IMR-90 (cell line): ENCODE results near the gene PLVAP. TPM values are rescaled to one million over a fixed set of nuclear protein-coding genes. Genes with fewer than 3 reads are reported as not detected.

Source experiments
- ATAC-seq: fragments of 200-7000 bp; cut with Tn5 transposase; 2 replicates; pipeline ENCODE4 v1.9.1; 2020; ENCODE audit warnings: low read depth, mild to moderate bottlenecking, moderate library complexity
- BruUV-seq: library from RNA; stranded (reverse); fragments of 400-500 nt; replicated peaks from 2 replicates; lab custom pipeline; 2021; lab: Mats Ljungman, UMichigan
- CTCF ChIA-PET: fragments of 300-600 bp; formaldehyde crosslinking; extraction: SDS; loops from one replicate; lab custom pipeline; 2021; ENCODE audit warnings: antibody characterized with exemption; lab: Yijun Ruan, JAX
- POLR2A ChIA-PET: fragments of 300-600 bp; sonication (Branson Sonifier 250); formaldehyde crosslinking; loops from one replicate; lab custom pipeline; 2022; ENCODE audit warnings: antibody characterized with exemption; ENCODE audit not compliant: unreplicated experiment; lab: Charles Lee
- DNase-seq: peaks from one replicate; pipeline ENCODE4 v3.0.0; 2013
- H2AFZ ChIP-seq: replicated peaks from 2 replicates; pipeline ENCODE3; 2013; ENCODE audit warnings: low read length, mild to moderate bottlenecking; ENCODE audit not compliant: poor library complexity
- H2AK5ac ChIP-seq: 2 replicates; pipeline ENCODE4 v1.6.1; 2013; ENCODE audit warnings: low read depth, low read length, inconsistent platforms
- H2AK9ac ChIP-seq: replicated peaks from 2 replicates; pipeline ENCODE3; 2013; ENCODE audit warnings: mild to moderate bottlenecking, low read depth, low read length, moderate library complexity; ENCODE audit not compliant: poor library complexity
- H2BK120ac ChIP-seq: 2 replicates; pipeline ENCODE4 v1.6.1; 2013; ENCODE audit warnings: low read depth, low read length, inconsistent platforms
- H2BK15ac ChIP-seq: 3 replicates; pipeline ENCODE4 v1.6.1; 2013; ENCODE audit warnings: low read depth, low read length, inconsistent platforms
- H2BK20ac ChIP-seq: 2 replicates; pipeline ENCODE4 v1.6.1; 2013; ENCODE audit warnings: low read depth, mild to moderate bottlenecking, inconsistent platforms, low read length, moderate library complexity
- H2BK5ac ChIP-seq: 2 replicates; pipeline ENCODE4 v1.6.1; 2013; ENCODE audit warnings: mild to moderate bottlenecking, low read depth, low read length, inconsistent platforms; ENCODE audit not compliant: poor library complexity, severe bottlenecking
- H3K14ac ChIP-seq: replicated peaks from 2 replicates; pipeline ENCODE4 v1.6.1; 2013; ENCODE audit warnings: low read depth, low read length, inconsistent platforms
- H3K18ac ChIP-seq: 2 replicates; pipeline ENCODE4 v1.6.1; 2013; ENCODE audit warnings: low read depth, low read length, control low read depth
- H3K23ac ChIP-seq: 2 replicates; pipeline ENCODE4 v1.6.1; 2013; ENCODE audit warnings: low read depth, low read length, inconsistent platforms
- H3K27ac ChIP-seq: 2 replicates; pipeline ENCODE4 v1.5.1; 2013; ENCODE audit warnings: mild to moderate bottlenecking, control low read depth, low read length; ENCODE audit not compliant: insufficient read depth
- H3K27me3 ChIP-seq: 2 replicates; pipeline ENCODE4 v1.6.1; 2013; ENCODE audit warnings: low read length; ENCODE audit not compliant: control insufficient read depth, insufficient read depth
- H3K36me3 ChIP-seq: 2 replicates; pipeline ENCODE4 v1.6.1; 2013; ENCODE audit warnings: low read length, mixed read lengths; ENCODE audit not compliant: control insufficient read depth, insufficient read depth
- H3K4ac ChIP-seq: 2 replicates; pipeline ENCODE4 v1.6.1; 2013; ENCODE audit warnings: low read depth, low read length, inconsistent platforms
- H3K4me1 ChIP-seq: 2 replicates; pipeline ENCODE4 v1.6.1; 2013; ENCODE audit warnings: low read length, mixed read lengths; ENCODE audit not compliant: control insufficient read depth, insufficient read depth
- H3K4me2 ChIP-seq: 2 replicates; pipeline ENCODE4 v1.6.1; 2013; ENCODE audit warnings: low read depth, mild to moderate bottlenecking, control low read depth, low read length, moderate library complexity
- H3K4me3 ChIP-seq: 2 replicates; pipeline ENCODE4 v1.5.1; 2013; ENCODE audit warnings: low read depth, mild to moderate bottlenecking, control low read depth, low read length, moderate library complexity; ENCODE audit not compliant: insufficient read depth
- H3K56ac ChIP-seq: 2 replicates; pipeline ENCODE4 v1.6.1; 2013; ENCODE audit warnings: low read length, inconsistent platforms; ENCODE audit not compliant: insufficient read depth; ENCODE audit errors: extremely low read depth
- H3K79me1 ChIP-seq, 2 experiments: 2 replicates each; pipeline ENCODE4 v1.6.1; 2013; ENCODE audit warnings: low read length in 2 of 2, inconsistent platforms in 1 of 2, low read depth in 1 of 2
- H3K9ac ChIP-seq: 2 replicates; pipeline ENCODE4 v1.6.1; 2013; ENCODE audit warnings: low read depth, low read length, control low read depth
- H3K9me1 ChIP-seq: 2 replicates; pipeline ENCODE4 v1.6.1; 2013; ENCODE audit warnings: low read length, inconsistent platforms; ENCODE audit not compliant: insufficient read depth
- H3K9me3 ChIP-seq: 2 replicates; pipeline ENCODE4 v1.6.1; 2013; ENCODE audit warnings: low read length; ENCODE audit not compliant: control insufficient read depth, insufficient read depth
- H4K20me1 ChIP-seq: 2 replicates; pipeline ENCODE4 v1.6.1; 2013; ENCODE audit warnings: low read length, inconsistent platforms; ENCODE audit not compliant: insufficient read depth
- H4K5ac ChIP-seq: 2 replicates; pipeline ENCODE4 v1.6.1; 2013; ENCODE audit warnings: mild to moderate bottlenecking, low read depth, low read length, control low read depth
- H4K8ac ChIP-seq, 2 experiments: 2 replicates each; pipeline ENCODE4 v1.6.1; 2013; ENCODE audit warnings: low read depth in 2 of 2, low read length in 2 of 2, control low read depth in 1 of 2, inconsistent platforms in 1 of 2
- H4K91ac ChIP-seq: 2 replicates; pipeline ENCODE4 v1.6.1; 2013; ENCODE audit warnings: low read depth, low read length, inconsistent platforms; ENCODE audit not compliant: insufficient read depth
- BHLHE40 ChIP-seq: fragments of 150-350 bp; IDR thresholded peaks from 2 replicates; pipeline ENCODE4 v1.6.1; 2016; ENCODE audit warnings: mild to moderate bottlenecking, low read depth, low read length
- CEBPB ChIP-seq: IDR thresholded peaks from 2 replicates; pipeline ENCODE4 v1.6.1; 2012; ENCODE audit warnings: low read depth, low read length, improper control_type of control experiment
- CHD1 ChIP-seq: IDR thresholded peaks from 2 replicates; pipeline ENCODE4 v1.6.1; 2012; ENCODE audit warnings: low read depth, low read length, improper control_type of control experiment
- CTCF ChIP-seq: conservative IDR thresholded peaks from 2 replicates; pipeline ENCODE4 v1.5.1; 2012; ENCODE audit warnings: mild to moderate bottlenecking, low read depth, low read length, improper control_type of control experiment
- FOS ChIP-seq: fragments of 150-350 bp; IDR thresholded peaks from 2 replicates; pipeline ENCODE4 v1.6.1; 2016; ENCODE audit warnings: low read depth, low read length
- MAFK ChIP-seq: IDR thresholded peaks from 2 replicates; pipeline ENCODE4 v1.6.1; 2012; ENCODE audit warnings: low read depth, low read length, improper control_type of control experiment
- MAZ ChIP-seq: IDR thresholded peaks from 2 replicates; pipeline ENCODE4 v1.6.1; 2012; ENCODE audit warnings: low read depth, mild to moderate bottlenecking, low read length, improper control_type of control experiment, moderate library complexity, borderline replicate concordance
- MXI1 ChIP-seq: IDR thresholded peaks from 2 replicates; pipeline ENCODE4 v1.6.1; 2012; ENCODE audit warnings: low read depth, mild to moderate bottlenecking, low read length, moderate library complexity, borderline replicate concordance
- NFE2L2 ChIP-seq: fragments of 150-350 bp; IDR thresholded peaks from 2 replicates; pipeline ENCODE4 v1.6.1; 2016; ENCODE audit warnings: low read depth, mild to moderate bottlenecking, low read length
- POLR2A ChIP-seq: IDR thresholded peaks from 2 replicates; pipeline ENCODE4 v1.6.1; 2012; ENCODE audit warnings: mild to moderate bottlenecking, low read depth, low read length
- RAD21 ChIP-seq: IDR thresholded peaks from 2 replicates; pipeline ENCODE4 v1.6.1; 2012; ENCODE audit warnings: low read length, improper control_type of control experiment
- RCOR1 ChIP-seq: IDR thresholded peaks from 2 replicates; pipeline ENCODE4 v1.6.1; 2012; ENCODE audit warnings: mild to moderate bottlenecking, low read length, improper control_type of control experiment; ENCODE audit not compliant: insufficient replicate concordance
- RFX5 ChIP-seq: IDR thresholded peaks from 2 replicates; pipeline ENCODE4 v1.8.0; 2012; ENCODE audit warnings: low read depth, mild to moderate bottlenecking, low read length, moderate library complexity
- SMC3 ChIP-seq: fragments of 150-350 bp; IDR thresholded peaks from 2 replicates; pipeline ENCODE4 v1.6.1; 2016; ENCODE audit warnings: low read depth, mild to moderate bottlenecking, antibody characterized with exemption, low read length, moderate library complexity
- WGBS, 2 experiments: methylation state at CpG; one replicate each; pipeline versions ENCODE4 v1.1.5 to v1.1.7; 2013; ENCODE audit warnings: missing lambda C conversion rate in 2 of 2; ENCODE audit not compliant: insufficient read length in 1 of 2; ENCODE audit errors: extremely low coverage in 2 of 2; 5-methylcytosine and 5-hydroxymethylcytosine counted together
- dilution Hi-C: fragments of 300-500 bp; cut with HindIII; formaldehyde crosslinking; loops from one replicate; pipeline ENCODE4 v1.14.3; 2018; ENCODE audit warnings: low sequenced_read_pairs; ENCODE audit not compliant: unreplicated experiment
- in situ Hi-C: fragments of 300-500 bp; cut with MboI; formaldehyde crosslinking; loops from 3 replicates; pipeline ENCODE4 v1.14.3; 2019; ENCODE audit warnings: low sequenced_read_pairs, inconsistent platforms, mixed read lengths
- intact Hi-C: fragments of 100-400 bp; cut with micrococcal nuclease; formaldehyde crosslinking; loops from 2 replicates; pipeline ENCODE4 v1.10.0; 2022
- polyA plus RNA-seq, 3 experiments: library from polyadenylated mRNA; depleted of rRNA; stranded (reverse); fragments of >200 nt; gene quantifications; 2 replicates each; pipeline ENCODE4 v1.2.3, GENCODE V29; 2012; ENCODE audit warnings: low replicate concordance in 1 of 3
- total RNA-seq: library from RNA; depleted of rRNA; stranded (reverse); fragments of >200 nt; gene quantifications from 2 replicates; pipeline ENCODE4 v1.2.3, GENCODE V29; 2012
- TF ChIP-seq, protein P1 (sequence below): fragments of 150-350 bp; IDR thresholded peaks from 2 replicates; pipeline ENCODE4 v1.6.1; 2016; ENCODE audit warnings: low read depth, mild to moderate bottlenecking, low read length, moderate library complexity, borderline replicate concordance
- TF ChIP-seq, protein P2 (sequence below): fragments of 150-350 bp; IDR thresholded peaks from 2 replicates; pipeline ENCODE4 v1.6.1; 2017; ENCODE audit warnings: mild to moderate bottlenecking, antibody characterized with exemption, low read length, low read depth

Gene PLVAP
- total and polyA plus RNA-seq, 2 of the 4 experiments (the other 2 are of a cell fraction) = not detected

- ChIA-PET CTCF (interaction anchor here (0.7 kb wide), 1 partner anchor 86 kb away, joined by 3 read pairs; no protein-coding TSS in a partner anchor), POLR2A (no interaction called here)
- H3K9me1 ChIP-seq = no peaks in the 10 kb centered on the region
- no peak overlapping the region for H3K56ac ChIP-seq
- H3K9me3 ChIP-seq = peaks cover 4% of the 10 kb centered on the region
- H3K23ac ChIP-seq = no peak overlapping the region
- intact Hi-C loops (no loop called here), dilution Hi-C loops (no loop called here), in situ Hi-C loops (no loop called here)
- ATAC-seq (no peak), DNase-seq (no peak)
- H3K4ac ChIP-seq = no peak overlapping the region
- peaks cover 10% of the 10 kb centered on the region; the same call in 1 of the 2 replicates for H3K27me3 ChIP-seq
- H2BK120ac ChIP-seq = no peak overlapping the region
- no peak overlapping the region for H2BK20ac ChIP-seq
- BruUV-seq = no TSS peak
- no peak overlapping the region for H2AK9ac ChIP-seq
- H3K4me2 ChIP-seq = no peak overlapping the region
- H2AK5ac ChIP-seq = no peak overlapping the region
- no peak overlapping the region for H2BK15ac ChIP-seq
- no peak overlapping the region for H3K4me3 ChIP-seq
- no peak overlapping the region for H4K8ac ChIP-seq
- H2AFZ ChIP-seq = no peak overlapping the region
- TF ChIP-seq BHLHE40 (no peak), MAFK (no peak), RAD21 (no peak), CHD1 (no peak), MAZ (no peak), CEBPB (no peak), CTCF (no peak), POLR2A (no peak), RCOR1 (no peak), RFX5 (no peak), NFE2L2 (no peak), MXI1 (no peak), SMC3 (no peak), FOS (no peak)
- TF ChIP-seq, protein P1, sequence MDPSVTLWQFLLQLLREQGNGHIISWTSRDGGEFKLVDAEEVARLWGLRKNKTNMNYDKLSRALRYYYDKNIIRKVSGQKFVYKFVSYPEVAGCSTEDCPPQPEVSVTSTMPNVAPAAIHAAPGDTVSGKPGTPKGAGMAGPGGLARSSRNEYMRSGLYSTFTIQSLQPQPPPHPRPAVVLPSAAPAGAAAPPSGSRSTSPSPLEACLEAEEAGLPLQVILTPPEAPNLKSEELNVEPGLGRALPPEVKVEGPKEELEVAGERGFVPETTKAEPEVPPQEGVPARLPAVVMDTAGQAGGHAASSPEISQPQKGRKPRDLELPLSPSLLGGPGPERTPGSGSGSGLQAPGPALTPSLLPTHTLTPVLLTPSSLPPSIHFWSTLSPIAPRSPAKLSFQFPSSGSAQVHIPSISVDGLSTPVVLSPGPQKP = no peak
- TF ChIP-seq, protein P2, sequence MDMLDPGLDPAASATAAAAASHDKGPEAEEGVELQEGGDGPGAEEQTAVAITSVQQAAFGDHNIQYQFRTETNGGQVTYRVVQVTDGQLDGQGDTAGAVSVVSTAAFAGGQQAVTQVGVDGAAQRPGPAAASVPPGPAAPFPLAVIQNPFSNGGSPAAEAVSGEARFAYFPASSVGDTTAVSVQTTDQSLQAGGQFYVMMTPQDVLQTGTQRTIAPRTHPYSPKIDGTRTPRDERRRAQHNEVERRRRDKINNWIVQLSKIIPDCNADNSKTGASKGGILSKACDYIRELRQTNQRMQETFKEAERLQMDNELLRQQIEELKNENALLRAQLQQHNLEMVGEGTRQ = no peak
- no peak overlapping the region for H3K14ac ChIP-seq
- no peak overlapping the region for H3K9ac ChIP-seq
- no peaks in the 10 kb centered on the region for H3K4me1 ChIP-seq
- no CpG with 5 or more reads among the region's 5 CpGs for WGBS, 2 experiments
- no peak overlapping the region for H4K5ac ChIP-seq
- no peak overlapping the region for H3K27ac ChIP-seq
- no peaks in the 10 kb centered on the region for H4K20me1 ChIP-seq
- H2BK5ac ChIP-seq = no peak overlapping the region
- no peaks in the 10 kb centered on the region for H3K36me3 ChIP-seq
- H3K18ac ChIP-seq = no peak overlapping the region
- H4K91ac ChIP-seq = no peak overlapping the region
- no peaks in the 10 kb centered on the region for H3K79me1 ChIP-seq
Measured at GRCh38 chr19:17380426-17381138, 3.4 kb upstream of the PLVAP start.
